ENCODE measurements around the gene KLK12. TPM values are rescaled to one million over a fixed set of nuclear protein-coding genes. Genes with fewer than 3 reads are reported as not detected.

Gene KLK12
- total RNA-seq, 1 donor from 2014 or later = not detected

GRCh38 chr19:50983625-50984292, 51.0 kb downstream of the KLK12 start, which contains the start of gene KLK7:
Gene KLK7 (minus strand): TSS chr19:50983917. CDS start chr19:50982399, 1,518 bp downstream.
- DNase-seq (ENCODE audit: low spot score) = peak; percentile 80

- no peak for DNase-seq (ENCODE audit: low spot score)
Observed at GRCh38 chr19:50982186-50982585, 52.6 kb downstream of the KLK12 start.

GRCh38 chr19:50981587-50982146, 53.1 kb downstream of the KLK12 start:
- DNase-seq (ENCODE audit: low spot score) = no peak

GRCh38 chr19:50980208-50980607, 54.6 kb downstream of the KLK12 start:
- no peak for DNase-seq (ENCODE audit: low spot score)

GRCh38 chr19:50979758-50980157, 55.0 kb downstream of the KLK12 start:
- DNase-seq (ENCODE audit: low spot score) = no peak

Other genes starting within 250 kb of the KLK12 start
- not detected for gene ACP4, start 244.6 kb downstream of the KLK12 start, total RNA-seq
- 1.1 TPM for gene KLK1, start 211.2 kb downstream of the KLK12 start, total RNA-seq
- gene KLK15, start 201.4 kb downstream of the KLK12 start, total RNA-seq = not detected
- not detected for gene KLK3, start 180.1 kb downstream of the KLK12 start, total RNA-seq
- not detected for gene KLK2, start 161.6 kb downstream of the KLK12 start, total RNA-seq
- not detected for gene KLK4, start 123.6 kb downstream of the KLK12 start, total RNA-seq
- not detected for gene KLK5, start 82.0 kb downstream of the KLK12 start, total RNA-seq
- gene KLK6, start 65.4 kb downstream of the KLK12 start, total RNA-seq = not detected
- not detected for gene KLK7, start 51.1 kb downstream of the KLK12 start, total RNA-seq
- gene KLK8, start 33.4 kb downstream of the KLK12 start, total RNA-seq = not detected
- not detected for gene KLK10, start 15.3 kb downstream of the KLK12 start, total RNA-seq
- gene KLK11, start 8.4 kb downstream of the KLK12 start, total RNA-seq = not detected
- gene KLK13, start 30.1 kb upstream of the KLK12 start, total RNA-seq = not detected
- gene KLK14, start 47.9 kb upstream of the KLK12 start, total RNA-seq = not detected
- 10.0 TPM for gene CTU1, start 73.4 kb upstream of the KLK12 start, total RNA-seq
- gene SIGLEC9, start 89.9 kb upstream of the KLK12 start, total RNA-seq = 19.0 TPM
- 8.1 TPM for gene SIGLEC7, start 107.3 kb upstream of the KLK12 start, total RNA-seq
- gene CD33, start 190.1 kb upstream of the KLK12 start, total RNA-seq = 18.6 TPM
- gene SIGLECL1, start 216.1 kb upstream of the KLK12 start, total RNA-seq = not detected